G401 (cell line): ENCODE data around the gene CRACR2A. TPM values are rescaled to one million over a fixed set of nuclear protein-coding genes. Genes with fewer than 3 reads are reported as not detected.

Experiments used
- DNase-seq: peaks from one replicate; pipeline ENCODE4 v3.0.0-alpha.2; 2015; ENCODE audit warnings: low spot score
- in situ Hi-C: cut with HindIII; loops from 2 replicates; pipeline ENCODE4 v1.10.0; 2016; ENCODE audit warnings: low sequenced_read_pairs, mixed read lengths
- total RNA-seq: library from RNA; depleted of rRNA; stranded (reverse); fragments of >200 nt; shearing (Covaris generic); gene quantifications from 2 replicates; pipeline ENCODE4 v1.2.3, GENCODE V29; 2014

The CRACR2A gene
- total RNA-seq, 1 experiment from 2014 or later: not detected

DNA sequence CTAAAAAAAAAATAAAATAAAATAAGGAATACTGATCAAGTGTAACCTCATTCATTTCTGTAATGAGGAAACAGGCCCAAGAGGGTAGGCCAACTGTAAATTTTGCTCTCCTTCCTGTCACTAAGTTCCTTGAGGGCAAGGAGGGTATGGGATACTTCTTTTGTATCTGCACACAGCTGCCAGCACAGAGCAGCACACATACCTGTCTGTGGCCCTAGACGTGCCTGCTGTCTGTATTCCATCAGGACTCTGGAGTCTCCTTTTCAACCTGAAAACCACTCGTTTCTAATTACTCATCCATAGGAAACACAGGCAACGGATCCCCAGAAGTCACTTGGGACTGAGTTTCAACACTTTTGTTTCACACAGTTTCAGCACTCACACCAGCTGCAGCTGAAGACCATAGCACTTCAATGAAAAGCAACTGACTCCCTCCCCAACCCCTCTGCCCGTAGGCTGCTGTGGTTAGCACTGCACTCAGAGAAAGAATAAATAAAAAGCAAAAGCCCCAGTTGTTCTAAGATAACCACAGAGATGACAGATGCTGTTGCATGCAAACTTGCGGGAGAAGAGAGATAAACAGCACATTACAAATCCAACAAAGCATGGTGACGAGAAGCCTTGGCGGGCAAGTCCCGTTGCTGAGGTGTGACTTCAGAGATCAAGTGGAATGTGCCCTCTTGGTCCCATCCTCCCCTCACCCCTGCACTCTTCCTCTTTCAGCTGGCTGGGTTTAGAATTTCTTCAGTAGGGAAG, 24.9 kb downstream of the CRACR2A start:
- no peak for DNase-seq
- in situ Hi-C loops: no loop called here

DNA sequence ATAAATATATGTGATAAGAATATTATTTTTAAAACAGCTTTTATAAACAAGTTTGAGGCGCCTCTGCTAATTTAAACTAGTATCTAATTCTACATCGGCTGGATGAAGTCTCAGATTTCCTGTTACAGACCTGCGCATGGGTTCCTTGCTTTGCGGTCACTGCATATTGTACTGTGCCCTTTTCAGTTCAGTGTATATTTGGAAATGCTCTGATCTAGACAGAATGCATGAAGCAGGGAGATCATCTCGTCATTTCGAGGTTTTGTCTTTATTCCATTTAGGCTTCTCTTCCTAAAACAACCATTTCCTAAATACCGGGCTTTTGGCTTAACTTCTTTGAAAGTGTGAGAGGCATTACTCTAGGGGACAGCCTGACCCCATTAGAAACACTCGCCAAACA, 25.6 kb downstream of the CRACR2A start:
- in situ Hi-C loops: no loop called here
- no peak for DNase-seq

DNA sequence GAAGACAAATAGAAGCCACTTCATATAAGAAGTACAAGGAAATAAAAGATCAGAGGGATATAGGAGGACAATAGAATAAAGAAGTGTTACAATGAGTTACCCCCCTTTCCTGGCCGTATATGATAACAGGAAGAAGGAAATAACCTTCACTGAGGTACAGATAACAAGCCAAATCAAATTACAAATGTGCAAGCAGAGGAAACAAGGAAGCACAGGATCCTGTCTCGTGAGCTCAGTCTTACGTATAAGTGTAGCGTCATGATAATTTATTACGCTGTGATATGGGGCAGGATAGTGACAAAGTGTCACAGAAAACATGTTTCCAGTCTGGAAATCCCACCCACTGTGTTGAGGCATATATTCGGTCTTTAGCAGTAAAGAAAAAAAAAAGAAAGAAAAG, 26.5 kb downstream of the CRACR2A start:
- in situ Hi-C loops: no loop called here
- DNase-seq: no peak

DNA sequence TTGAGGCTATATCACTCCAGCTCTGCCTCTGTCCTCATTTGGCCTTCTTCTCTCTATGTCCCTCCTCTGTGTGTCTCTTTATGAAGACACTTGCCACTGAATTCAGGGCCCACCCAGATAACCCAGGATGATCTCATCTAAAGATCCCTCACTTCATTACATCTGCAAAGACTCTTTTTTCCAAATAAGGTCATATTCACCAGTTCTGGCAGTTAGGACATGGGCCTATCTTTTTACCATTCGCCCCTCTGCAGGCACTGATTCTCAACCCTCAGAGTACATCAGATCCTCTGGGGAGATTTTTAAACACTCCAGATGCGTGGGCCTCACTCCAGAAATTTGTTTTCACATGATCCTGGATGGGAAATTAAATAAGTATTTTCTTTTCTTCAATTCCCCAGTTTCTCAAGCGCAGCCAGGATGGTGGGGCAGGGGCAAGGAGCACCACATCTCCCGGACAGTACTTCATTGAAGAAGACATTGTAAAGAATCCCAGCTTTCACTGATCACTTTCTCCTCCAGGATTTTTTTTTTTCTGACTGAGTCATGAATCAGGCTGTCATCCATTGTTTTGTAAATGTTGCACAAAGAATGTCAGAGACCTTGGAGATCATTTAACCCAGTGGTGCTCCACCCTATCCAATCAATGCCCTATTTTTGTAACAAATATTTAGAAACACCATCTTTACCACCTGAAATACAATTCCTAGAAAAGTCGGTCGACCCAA, 27.4 kb downstream of the CRACR2A start:
- DNase-seq: no peak
- in situ Hi-C loops: no loop called here

DNA sequence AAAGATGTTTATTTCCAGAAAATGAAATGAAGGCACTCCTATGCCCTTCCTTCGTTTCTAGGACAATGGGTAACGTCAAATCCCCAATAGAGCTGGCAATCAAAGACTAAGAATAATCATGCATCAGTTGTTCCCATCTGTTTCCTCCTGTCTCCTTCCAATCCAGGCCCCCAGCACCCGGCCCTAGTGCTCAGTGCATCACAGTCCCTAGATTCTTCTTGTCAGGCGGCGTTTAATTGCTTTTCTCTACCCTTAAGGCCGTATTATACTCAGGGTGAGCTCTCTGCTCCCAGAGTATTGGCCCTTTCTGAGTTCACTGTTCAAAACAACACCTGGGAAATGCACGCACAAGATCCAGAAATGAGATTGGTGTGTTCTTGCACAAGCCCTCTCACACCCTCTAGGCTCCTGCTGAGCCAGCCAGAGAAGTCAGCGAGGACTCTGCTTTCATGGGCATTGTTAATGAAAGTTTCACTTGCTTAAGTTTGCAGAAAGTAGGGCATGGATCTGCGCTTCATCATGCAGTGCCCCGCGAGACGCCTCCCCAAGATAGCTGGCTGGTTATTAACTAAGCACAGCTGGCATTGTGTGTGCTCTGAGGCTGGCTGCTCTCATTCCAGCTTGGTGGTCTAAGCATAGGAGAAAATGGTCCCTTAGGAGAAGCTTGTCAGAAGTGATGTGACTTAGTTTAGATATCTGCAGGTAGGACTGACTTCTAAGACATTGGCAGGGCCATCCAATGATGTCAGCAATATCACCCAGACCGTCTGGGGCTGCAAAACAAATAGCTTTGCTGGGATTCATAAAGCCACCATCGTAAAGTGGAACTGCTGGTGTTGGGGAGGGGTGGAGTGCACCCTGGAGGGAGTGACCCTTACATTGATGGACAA, 28.7 kb downstream of the CRACR2A start:
- in situ Hi-C loops: no loop called here

DNA sequence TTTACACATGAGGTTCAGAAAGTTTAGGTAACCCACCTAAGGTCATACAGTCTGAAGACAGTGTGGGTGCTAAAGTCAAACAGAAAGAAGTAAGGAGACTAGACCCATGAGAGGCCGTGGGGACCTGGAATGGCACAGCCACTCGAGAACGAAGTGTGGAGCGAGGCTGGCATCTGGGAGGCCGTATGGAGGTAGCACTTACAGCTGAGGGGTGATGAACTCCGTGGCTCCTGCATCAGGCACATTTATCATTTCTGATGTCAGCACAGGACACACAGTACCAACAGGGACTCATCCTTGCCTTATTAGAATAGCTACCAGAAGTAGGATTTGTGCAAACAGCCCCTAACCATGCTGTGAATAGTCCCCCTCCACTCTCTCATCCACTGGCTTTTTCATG, 30.5 kb downstream of the CRACR2A start:
- no peak for DNase-seq
- in situ Hi-C loops: no loop called here

More for the DNA sequence above, 28.7 kb downstream of the CRACR2A start:
- peak; percentile 23 for DNase-seq

DNA sequence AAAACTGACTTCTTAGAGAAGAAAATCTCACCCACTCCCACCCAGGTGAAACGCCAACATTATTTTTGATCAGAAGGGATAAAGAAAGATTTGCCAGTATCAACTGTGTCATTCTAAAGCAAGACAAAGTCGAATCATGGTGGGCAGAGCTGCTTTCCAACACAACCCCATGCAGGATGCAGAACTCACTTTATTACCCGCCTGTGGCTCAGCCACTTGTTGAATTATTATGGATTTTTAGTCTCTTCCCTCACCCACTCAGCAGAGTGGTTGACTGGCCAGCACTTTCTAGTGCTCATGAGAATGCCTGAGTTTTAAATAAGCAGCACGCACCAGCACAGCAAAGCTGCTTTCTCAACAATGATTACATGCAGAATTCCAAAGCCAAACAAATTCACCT, 32.1 kb downstream of the CRACR2A start:
- in situ Hi-C loops: no loop called here
- DNase-seq: no peak

DNA sequence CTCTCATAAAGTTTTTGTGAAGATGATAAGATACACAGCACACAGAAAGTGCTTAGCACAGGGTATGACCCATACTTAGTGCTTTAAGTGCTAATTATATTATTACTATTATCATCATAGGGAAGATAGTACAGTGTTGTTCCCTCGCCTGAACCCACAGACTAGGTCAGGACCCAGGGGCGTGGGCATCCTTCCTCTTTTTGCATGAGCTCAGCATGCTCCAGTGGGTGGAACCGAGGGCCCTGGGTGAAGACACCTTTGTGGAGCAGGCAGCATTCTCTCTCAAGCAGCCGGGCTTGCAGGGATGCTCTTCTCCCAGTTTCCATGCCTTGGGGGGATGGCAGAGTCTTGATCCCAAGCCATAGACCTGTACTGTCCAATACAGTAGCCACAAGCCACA, 34.8 kb downstream of the CRACR2A start:
- DNase-seq: no peak
- in situ Hi-C loops: no loop called here

DNA sequence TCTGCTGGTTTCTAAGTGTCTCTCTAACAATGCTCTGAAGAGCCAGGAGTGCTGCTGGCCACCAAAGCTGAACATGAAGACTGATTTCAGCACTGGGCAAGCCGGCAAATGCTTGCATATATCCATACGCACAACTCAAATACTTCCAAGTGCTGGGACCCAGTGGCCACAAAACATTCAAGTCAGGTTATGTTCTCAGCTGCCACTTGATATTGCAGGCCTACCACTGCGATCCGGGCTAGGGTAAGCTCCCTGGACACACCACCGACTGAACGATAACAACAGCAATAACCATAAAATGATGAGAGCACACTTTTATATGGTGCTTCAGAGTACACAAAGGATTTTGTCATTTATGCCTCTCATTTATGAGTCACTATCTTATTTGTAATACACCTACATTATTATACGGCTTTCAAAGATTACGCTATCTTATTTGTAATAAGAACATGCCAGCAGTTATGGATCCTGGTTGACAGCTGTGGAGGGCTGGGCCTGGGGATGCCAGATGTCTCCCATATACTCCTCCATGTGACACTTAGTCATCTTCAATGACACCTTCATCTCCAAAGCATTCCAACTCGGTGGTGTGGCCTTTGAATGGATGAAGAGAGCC, 35.5 kb downstream of the CRACR2A start:
- no peak for DNase-seq
- in situ Hi-C loops: no loop called here

DNA sequence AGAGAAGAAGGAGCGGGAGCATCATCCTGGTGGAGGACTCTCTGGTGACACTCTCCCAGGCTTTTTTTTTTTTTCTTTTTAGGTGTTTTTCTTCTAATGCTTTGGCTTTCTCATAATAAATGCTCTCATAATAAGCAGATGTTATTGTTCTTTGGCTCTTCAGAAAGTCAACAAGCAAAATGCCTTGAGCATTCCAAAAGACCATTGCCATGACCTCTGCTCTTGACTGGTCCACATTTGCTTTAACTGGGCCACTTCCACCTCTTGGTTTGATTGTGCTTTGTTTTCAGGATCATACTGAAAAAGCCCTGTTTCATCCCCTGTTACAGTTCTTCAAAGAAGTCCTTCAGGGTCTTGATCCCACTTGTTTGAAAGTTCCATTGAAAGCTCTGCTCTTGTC, 36.9 kb downstream of the CRACR2A start:
- in situ Hi-C loops: no loop called here
- DNase-seq: no peak

DNA sequence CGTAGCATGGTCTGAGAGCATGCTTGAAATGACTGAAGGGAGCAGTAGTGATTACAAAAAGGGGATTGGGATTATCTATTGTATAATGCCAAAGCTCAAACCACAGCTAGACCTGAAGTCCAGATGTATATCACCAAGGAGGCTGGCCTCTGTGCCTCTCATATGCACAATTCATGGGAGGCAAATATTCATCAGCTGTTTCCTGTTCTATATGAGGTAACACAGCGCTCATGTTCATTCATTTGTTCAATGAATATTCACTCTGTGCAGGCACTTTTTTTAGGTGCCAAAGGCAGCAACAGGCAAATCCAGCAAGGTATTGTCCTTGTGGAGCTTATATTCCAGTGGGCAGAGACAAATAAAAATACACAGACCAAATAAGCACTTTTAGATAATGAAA, 39.0 kb downstream of the CRACR2A start:
- in situ Hi-C loops: no loop called here
- no peak for DNase-seq

DNA sequence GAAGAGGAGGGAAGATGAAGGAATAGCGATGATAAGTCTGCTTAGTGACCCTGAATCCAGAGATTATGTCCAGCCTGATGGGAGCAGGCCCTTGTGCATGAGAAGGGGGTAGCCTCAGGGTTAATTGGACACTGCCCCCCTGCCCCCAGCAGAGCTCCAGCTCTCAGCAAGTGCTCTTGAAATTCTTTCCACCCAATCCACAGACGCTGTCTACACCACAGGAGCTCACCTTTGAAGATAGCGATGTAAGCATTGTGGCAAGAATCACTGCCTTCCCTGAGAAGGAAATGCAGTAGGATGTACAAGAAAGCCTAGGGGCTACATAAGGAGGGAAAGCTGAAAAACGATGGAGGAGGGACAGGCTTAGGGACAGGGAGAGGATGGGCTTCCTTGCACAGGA, 39.4 kb downstream of the CRACR2A start:
- DNase-seq: no peak
- in situ Hi-C loops: no loop called here

DNA sequence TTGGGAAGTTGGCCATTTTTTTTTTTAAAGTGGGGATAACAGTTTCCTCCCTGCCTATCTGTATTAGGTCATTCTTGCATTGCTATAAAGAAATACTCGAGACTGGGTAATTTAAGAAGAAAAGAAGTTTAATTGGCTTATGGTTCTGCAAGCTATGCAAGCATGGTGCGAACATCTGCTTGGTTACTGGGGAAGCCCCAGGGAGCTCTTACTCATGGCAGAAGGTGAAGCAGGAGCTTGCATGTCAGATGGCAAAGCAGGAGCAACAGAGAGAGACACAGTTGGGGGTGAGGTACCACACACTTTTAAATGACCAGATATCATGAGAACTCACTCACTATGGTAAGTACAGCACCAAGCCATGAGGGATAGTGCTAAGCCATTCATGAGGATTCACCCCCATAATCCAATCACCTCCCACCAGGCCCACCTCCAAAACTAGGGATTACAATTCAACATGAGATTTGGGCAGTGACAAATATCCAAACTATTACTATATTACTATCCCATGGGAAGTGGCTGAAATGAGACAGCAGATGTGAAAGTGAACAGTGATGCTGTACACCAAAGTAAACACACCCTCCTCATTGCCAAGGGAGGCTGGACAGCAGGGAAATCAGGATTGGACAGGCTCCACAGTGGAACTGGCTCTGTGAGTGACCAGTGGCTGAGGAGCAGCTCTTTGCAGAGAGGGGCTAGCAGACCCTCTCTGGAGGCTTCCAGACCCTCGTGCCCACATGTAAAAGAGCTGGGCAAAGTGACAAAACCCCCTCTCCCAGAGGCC, 40.5 kb downstream of the CRACR2A start:
- no peak for DNase-seq
- in situ Hi-C loops: no loop called here

DNA sequence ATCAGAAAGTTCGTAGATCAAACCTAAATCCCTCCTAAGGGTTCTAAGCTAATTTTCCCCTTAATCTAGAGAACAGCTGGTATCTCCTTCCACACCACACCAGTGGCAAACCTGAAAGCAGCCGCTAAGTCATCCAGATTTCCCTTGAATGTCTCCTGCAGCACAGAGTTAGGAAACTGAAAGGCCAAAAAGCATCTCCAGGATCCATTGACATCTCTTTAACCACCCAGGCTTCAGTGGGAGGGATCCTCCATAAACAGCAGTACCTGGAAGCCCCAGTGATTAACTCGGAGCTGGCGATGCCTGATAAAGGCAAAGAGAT, 47.6 kb downstream of the CRACR2A start:
- in situ Hi-C loops: no loop called here
- no peak for DNase-seq

DNA sequence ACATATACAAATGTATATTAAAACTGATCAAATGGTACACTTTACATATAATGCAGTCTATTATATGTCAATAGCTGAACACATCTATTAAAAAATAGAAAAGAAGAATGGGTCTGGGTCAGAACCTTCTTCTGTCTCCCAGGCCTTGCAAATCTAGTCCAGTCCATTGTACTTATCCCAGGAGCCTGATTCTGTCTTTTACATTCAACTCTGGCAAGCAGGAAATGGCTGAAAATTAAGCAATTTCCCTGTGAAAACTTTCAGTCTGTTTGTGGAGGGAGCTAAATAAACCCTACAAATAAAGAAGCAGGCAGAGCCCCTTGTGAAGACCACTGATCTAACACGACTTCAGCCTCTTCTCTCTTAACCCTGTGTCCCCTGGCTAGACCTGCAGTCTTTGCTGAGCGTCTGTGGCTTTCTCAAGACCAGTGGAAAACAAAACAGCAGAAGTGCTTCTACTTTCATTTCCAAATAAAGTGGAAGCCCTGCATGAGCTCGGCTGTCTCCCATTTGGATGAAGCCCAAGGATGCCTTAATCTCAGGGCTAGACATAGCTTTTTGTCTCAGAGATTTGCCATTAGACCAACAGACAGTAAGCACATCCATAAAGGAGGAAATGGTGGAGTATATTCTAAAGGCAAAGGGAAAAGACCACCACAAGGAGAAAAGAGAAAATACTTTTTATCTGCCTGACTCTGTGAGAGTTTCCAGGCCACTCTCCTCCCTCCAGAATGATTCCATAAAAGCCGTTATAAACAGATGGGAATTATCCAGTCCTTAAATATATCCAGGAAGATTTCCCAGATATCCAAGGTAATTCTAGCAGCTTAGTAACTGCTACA, 48.2 kb downstream of the CRACR2A start:
- peak; percentile 17 for DNase-seq
- in situ Hi-C loops: no loop called here

DNA sequence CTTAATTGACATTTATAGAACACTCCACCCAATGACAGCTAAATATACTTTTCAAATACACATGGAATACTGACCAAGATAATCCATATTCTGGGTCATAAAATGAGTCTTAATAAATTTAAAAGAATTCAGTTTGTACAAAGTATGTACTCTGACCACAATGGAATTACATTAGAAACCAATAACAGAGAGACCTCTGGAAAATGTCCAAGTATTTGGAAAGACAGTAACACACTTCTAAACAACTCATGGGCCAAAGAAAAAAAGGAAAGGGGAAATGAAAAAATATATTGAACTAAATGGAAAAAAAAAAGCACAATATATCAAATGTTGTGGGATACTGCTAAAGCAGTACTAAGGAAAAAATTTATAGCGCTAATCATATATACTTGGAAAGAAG, 52.0 kb downstream of the CRACR2A start:
- in situ Hi-C loops: no loop called here
- DNase-seq: no peak

DNA sequence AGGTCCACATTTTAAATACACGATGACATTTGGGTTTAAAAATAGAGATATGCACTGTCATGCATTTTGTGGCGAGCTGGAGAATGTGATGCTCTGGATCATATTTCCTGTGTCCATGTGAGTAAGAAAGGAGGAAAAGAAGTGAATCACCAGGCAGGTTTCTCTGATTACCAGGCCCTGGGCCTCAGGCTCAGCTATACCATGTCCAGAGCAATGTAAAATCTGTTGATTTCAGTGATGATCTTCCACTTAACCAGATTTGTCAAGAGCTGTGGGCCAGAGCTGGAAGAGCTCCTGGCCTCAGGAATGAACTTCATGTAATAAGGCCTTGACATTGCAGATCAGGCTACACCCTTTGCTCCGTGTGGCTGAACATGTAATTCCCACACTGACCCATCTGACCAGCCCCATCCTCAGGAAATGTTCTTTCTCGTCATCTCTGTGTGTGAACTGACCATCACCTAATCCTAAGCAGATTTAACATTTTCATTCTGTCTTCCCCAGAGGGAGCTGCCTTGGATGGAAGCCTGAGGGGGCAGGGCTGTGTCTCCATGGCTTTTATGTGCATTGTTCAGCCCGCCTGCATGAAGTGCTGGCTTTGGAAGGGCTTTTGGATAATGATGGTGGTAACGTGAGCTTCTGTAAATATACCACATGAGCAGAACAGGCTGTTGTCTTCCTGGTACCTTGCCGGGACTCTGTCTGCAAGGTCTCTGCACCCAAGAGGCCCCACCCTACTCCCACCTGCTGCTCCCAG, 54.5 kb downstream of the CRACR2A start:
- no peak for DNase-seq

More for the DNA sequence above, 54.5 kb downstream of the CRACR2A start:
- in situ Hi-C loops: no loop called here
